NCI-H187 treated with DMSO at 0.1 percent for 48 hours (cell line): ENCODE data around the gene GLTP.

Experiments
- DNase-seq: peaks from one replicate; lab custom pipeline; 2025; lab: John Stamatoyannopoulos, UW

The GLTP gene

GRCh38 chr12:109820816-109821381, 59.4 kb downstream of the GLTP start:
- DNase-seq, result no peak

- no peak for DNase-seq
Observed at GRCh38 chr12:109818905-109819500, 61.3 kb downstream of the GLTP start.

- DNase-seq, result no peak
Observed at GRCh38 chr12:109818253-109818652, 62.1 kb downstream of the GLTP start.

GRCh38 chr12:109817627-109818231, 62.6 kb downstream of the GLTP start:
- no peak for DNase-seq

- no peak for DNase-seq
Observed at GRCh38 chr12:109816870-109817269, 63.5 kb downstream of the GLTP start.

GRCh38 chr12:109815757-109816617, 64.4 kb downstream of the GLTP start:
- no peak for DNase-seq

- DNase-seq, result no peak
Observed at GRCh38 chr12:109815225-109815624, 65.1 kb downstream of the GLTP start.

DNA sequence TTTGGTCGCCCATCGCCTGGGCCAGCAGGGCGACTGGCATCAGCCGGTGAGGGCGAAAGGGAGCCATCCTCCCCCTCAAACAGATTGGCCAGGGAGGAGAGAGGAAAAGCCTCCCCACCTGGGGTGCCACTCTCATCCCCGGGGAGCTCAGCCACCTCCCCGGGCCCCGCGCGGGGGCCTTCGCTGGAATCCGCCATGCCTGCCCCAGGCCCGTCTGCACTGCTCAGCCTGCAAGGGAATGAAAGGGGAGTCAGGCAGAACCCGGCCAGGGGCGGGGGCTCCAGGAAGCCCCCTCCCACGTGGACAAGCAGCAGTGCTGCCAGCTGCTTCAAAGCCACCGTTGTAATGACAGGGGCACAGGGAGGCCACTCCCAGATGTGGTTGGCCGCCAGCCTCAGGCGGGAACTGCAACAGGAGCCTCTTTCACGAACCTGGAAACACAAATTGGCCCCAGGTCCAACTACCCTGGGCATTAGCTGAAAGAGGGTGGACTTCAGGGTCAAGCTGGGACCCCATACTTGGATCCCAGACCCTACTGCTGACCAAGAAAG, 65.7 kb downstream of the GLTP start:
- DNase-seq, result no peak

GRCh38 chr12:109813810-109814416, 66.4 kb downstream of the GLTP start:
- DNase-seq, result no peak

- DNase-seq, result no peak
Observed at GRCh38 chr12:109811624-109811995, 68.7 kb downstream of the GLTP start.

GRCh38 chr12:109810954-109811623, 69.3 kb downstream of the GLTP start:
- no peak for DNase-seq

DNA sequence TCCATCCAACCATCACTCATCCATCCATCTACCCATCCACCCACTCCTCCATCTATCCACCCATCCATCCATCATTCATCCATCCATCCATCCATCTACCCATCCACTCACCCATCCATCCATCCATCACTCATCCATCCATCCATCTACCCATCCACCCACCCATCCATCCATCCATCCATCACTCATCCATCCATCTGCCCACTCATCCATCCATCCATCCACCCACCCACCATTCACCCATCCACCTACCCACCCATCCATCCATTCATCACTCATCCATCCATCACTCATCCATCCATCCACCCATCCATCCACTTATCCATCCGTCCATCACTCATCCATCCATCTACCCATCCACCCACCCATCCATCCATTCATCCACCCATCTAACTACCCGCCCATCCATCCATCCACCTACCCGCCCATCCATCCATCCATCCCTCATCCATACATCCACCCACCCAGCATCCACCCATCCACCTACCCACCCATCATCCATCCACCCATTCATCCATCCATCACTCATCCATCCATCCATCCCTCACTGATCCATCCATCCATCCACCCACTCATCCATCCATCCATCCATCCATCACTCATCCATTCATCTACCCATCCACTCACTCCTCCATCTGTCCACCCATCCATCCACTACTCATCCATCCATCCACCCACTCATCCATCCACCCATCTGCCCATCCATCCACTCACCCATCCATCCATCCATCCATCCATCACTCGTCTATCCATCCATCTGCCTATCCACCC, 71.3 kb downstream of the GLTP start:
- DNase-seq, result no peak

- DNase-seq, result no peak
Observed at GRCh38 chr12:109807954-109808643, 72.2 kb downstream of the GLTP start.

DNA sequence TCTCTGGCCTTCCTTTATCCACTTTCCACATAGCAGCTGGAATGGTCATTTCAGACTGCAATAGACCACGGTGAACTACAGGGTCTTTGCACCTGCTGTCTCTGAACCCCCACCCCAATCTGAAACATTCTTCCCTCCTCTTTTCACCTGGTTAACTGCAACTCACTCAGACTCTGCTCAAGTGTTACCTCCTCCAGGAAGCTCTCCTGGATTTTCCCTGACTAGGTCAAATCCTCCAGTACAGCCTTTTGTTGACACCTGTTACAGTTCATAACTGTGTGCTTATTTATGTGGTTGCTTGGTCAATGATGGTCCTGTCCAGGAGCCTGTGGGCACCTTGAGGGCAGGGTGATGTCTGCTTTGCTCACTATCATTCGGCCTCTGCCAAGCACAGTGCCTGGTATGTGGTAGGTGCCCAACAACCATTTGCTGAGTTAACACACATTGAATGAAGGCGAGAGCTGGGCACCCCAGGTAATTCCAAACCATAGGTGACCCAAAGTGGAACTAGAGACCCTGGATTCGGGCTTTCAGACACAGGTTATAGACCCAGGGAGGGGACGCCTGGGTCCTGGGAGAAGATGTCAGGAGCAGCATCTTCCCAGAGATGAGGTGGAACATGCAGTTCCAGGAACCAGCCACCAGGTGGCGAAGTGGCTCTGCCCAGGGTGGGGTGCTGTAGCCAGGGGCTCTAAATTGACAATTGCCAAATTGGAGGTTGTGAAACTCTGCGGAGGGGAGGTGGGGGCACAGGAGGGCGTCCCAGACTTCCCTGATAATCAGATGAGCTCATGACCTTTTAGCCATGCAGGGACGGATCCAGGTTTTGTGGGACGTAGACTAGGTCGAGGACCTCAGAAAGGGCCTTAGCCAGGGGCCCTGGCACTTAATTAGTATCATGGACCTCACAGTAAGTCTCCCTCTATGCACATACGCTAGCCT, 75.2 kb downstream of the GLTP start:
- no peak for DNase-seq

DNA sequence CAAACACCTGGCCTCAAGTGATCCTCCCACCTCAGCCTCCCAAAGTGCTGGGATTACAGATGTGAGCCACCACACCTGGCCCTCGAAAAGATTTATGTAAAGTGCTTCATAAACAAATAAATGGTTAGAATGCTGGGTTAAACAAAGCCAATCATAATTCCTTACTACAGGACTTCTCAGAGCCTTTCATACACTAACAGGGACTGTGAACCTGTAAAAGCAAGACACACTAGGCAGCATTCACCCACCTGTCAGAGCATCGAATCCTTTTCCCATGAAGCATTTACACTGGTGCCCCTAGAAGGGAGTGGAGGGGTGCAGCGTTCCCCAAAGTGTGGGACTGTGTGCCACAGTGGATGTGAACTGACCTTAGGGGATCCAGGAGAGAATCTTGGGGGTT, 76.7 kb downstream of the GLTP start:
- DNase-seq, result no peak

- no peak for DNase-seq
Observed at GRCh38 chr12:109802828-109803227, 77.5 kb downstream of the GLTP start.
